ENCODE results near the gene MLLT3. TPM values are rescaled to one million over a fixed set of nuclear protein-coding genes. Genes with fewer than 3 reads are reported as not detected.

MLLT3 gene
- total RNA-seq, 4 donors from 2014 or later = 10.8 to 17.5 (median 12.4) TPM

GRCh38 chr9:20353524-20353923 is 268.8 kb downstream of the MLLT3 start:
- TF ChIP-seq CTCF (IDR thresholded peaks at IDR 0.05) (no peak), POLR2A (IDR thresholded peaks at IDR 0.05) (no peak), POLR2AphosphoS5 (IDR thresholded peaks at IDR 0.05) (no peak), EP300 (IDR thresholded peaks at IDR 0.05) (no peak)
- Histone ChIP-seq H3K27ac (no peak overlapping the region), H3K4me1 (peaks cover 29% of the 10 kb centered on the region), H3K27me3 (no peaks in the 10 kb centered on the region), H3K4me3 (no peak overlapping the region), H3K36me3 (peaks cover 7% of the 10 kb centered on the region), H3K9me3 (no peaks in the 10 kb centered on the region)
- 83% methylated on average over 1 of the region's 1 CpG for WGBS
- no peak for DNase-seq (ENCODE audit: low spot score in 2 of 2)

- no peak for DNase-seq (ENCODE audit: low spot score in 2 of 2)
- H3K4me3 ChIP-seq = no peak overlapping the region
- peaks cover 22% of the 10 kb centered on the region for H3K4me1 ChIP-seq
- H3K9me3 ChIP-seq = no peaks in the 10 kb centered on the region
- H3K36me3 ChIP-seq = peaks cover 7% of the 10 kb centered on the region
- TF ChIP-seq CTCF (IDR thresholded peaks at IDR 0.05) (no peak), POLR2AphosphoS5 (IDR thresholded peaks at IDR 0.05) (no peak), EP300 (IDR thresholded peaks at IDR 0.05) (no peak), POLR2A (IDR thresholded peaks at IDR 0.05) (no peak)
- H3K27ac ChIP-seq = no peak overlapping the region
- no peaks in the 10 kb centered on the region for H3K27me3 ChIP-seq
- 71% methylated on average over 2 of the region's 2 CpGs for WGBS
Measured at GRCh38 chr9:20352591-20352990, 269.7 kb downstream of the MLLT3 start.

- H3K27me3 ChIP-seq = no peaks in the 10 kb centered on the region
- H3K4me1 ChIP-seq = peaks cover 14% of the 10 kb centered on the region
- WGBS = 57% methylated on average over 5 of the region's 5 CpGs
Measured at GRCh38 chr9:20351715-20352114, 270.6 kb downstream of the MLLT3 start.

GRCh38 chr9:20349568-20349967 is 272.7 kb downstream of the MLLT3 start:
- H3K36me3 ChIP-seq = peaks cover 13% of the 10 kb centered on the region
- H3K9me3 ChIP-seq = no peaks in the 10 kb centered on the region
- no peaks in the 10 kb centered on the region for H3K4me1 ChIP-seq
- WGBS = 90% methylated on average over 6 of the region's 6 CpGs
- no peak overlapping the region for H3K27ac ChIP-seq
- no peaks in the 10 kb centered on the region for H3K27me3 ChIP-seq
- no peak overlapping the region for H3K4me3 ChIP-seq
- TF ChIP-seq POLR2A (IDR thresholded peaks at IDR 0.05) (no peak), CTCF (IDR thresholded peaks at IDR 0.05) (no peak), POLR2AphosphoS5 (IDR thresholded peaks at IDR 0.05) (no peak), EP300 (IDR thresholded peaks at IDR 0.05) (no peak)
- DNase-seq (ENCODE audit: low spot score in 2 of 2) = no peak

More at GRCh38 chr9:20351715-20352114, 270.6 kb downstream of the MLLT3 start:
- Histone ChIP-seq H3K27ac (no peak overlapping the region), H3K9me3 (no peaks in the 10 kb centered on the region), H3K4me3 (no peak overlapping the region), H3K36me3 (peaks cover 7% of the 10 kb centered on the region)
- no peak for DNase-seq (ENCODE audit: low spot score in 2 of 2)
- no peak for TF ChIP-seq CTCF (IDR thresholded peaks at IDR 0.05)
- no peak for TF ChIP-seq POLR2A (IDR thresholded peaks at IDR 0.05)
- TF ChIP-seq EP300 (IDR thresholded peaks at IDR 0.05) = no peak
- TF ChIP-seq POLR2AphosphoS5 (IDR thresholded peaks at IDR 0.05) = no peak

- Histone ChIP-seq H3K9me3 (no peaks in the 10 kb centered on the region), H3K27me3 (no peaks in the 10 kb centered on the region), H3K4me1 (peaks cover 11% of the 10 kb centered on the region), H3K4me3 (no peak overlapping the region), H3K36me3 (peaks cover 6% of the 10 kb centered on the region), H3K27ac (no peak overlapping the region)
- no peak for DNase-seq (ENCODE audit: low spot score in 2 of 2)
- no peak for TF ChIP-seq CTCF (IDR thresholded peaks at IDR 0.05)
- no peak for TF ChIP-seq EP300 (IDR thresholded peaks at IDR 0.05)
- TF ChIP-seq POLR2AphosphoS5 (IDR thresholded peaks at IDR 0.05) = no peak
- TF ChIP-seq POLR2A (IDR thresholded peaks at IDR 0.05) = no peak
- 90% methylated on average over 2 of the region's 2 CpGs for WGBS
Measured at GRCh38 chr9:20343325-20343724, 279.0 kb downstream of the MLLT3 start.

All from suprapubic skin (tissue), 4 donors.